Measurements from ENCODE around the gene BRI3.
"Not testable (repeated sequence)": the region's sequence is repeated elsewhere in the genome, so short reads cannot be mapped to it uniquely, and the experiment has no call there.

Gene BRI3

GRCh38 chr7:98297626-98298286 is 16.3 kb downstream of the BRI3 start:
- no peak for DNase-seq
- in situ Hi-C loops (cut with HindIII; ENCODE audit: low pct_ligation_motif_present, low pct_unique_long_range_greater_than_20kb, low sequenced_read_pairs): loop anchor here (25.0 kb wide), 1 partner anchor 90 kb away; no protein-coding TSS in a partner anchor

GRCh38 chr7:98300595-98301372 is 19.3 kb downstream of the BRI3 start:
- DNase-seq: no peak
- in situ Hi-C loops (cut with HindIII; ENCODE audit: low pct_ligation_motif_present, low pct_unique_long_range_greater_than_20kb, low sequenced_read_pairs): no loop called here

- no peak for DNase-seq
- in situ Hi-C loops (cut with HindIII; ENCODE audit: low pct_ligation_motif_present, low pct_unique_long_range_greater_than_20kb, low sequenced_read_pairs): no loop called here
Measured at GRCh38 chr7:98301693-98302470, 20.4 kb downstream of the BRI3 start.

- in situ Hi-C loops (cut with HindIII; ENCODE audit: low pct_ligation_motif_present, low pct_unique_long_range_greater_than_20kb, low sequenced_read_pairs): no loop called here
- no peak for DNase-seq
Measured at GRCh38 chr7:98303176-98303865, 21.8 kb downstream of the BRI3 start.

- no peak for DNase-seq
- in situ Hi-C loops (cut with HindIII; ENCODE audit: low pct_ligation_motif_present, low pct_unique_long_range_greater_than_20kb, low sequenced_read_pairs): no loop called here
Measured at GRCh38 chr7:98303906-98304305, 22.4 kb downstream of the BRI3 start.

GRCh38 chr7:98305951-98306535 is 24.6 kb downstream of the BRI3 start:
- no peak for DNase-seq
- in situ Hi-C loops (cut with HindIII; ENCODE audit: low pct_ligation_motif_present, low pct_unique_long_range_greater_than_20kb, low sequenced_read_pairs): no loop called here

- in situ Hi-C loops (cut with HindIII; ENCODE audit: low pct_ligation_motif_present, low pct_unique_long_range_greater_than_20kb, low sequenced_read_pairs): no loop called here
Measured at GRCh38 chr7:98307971-98308466, 26.5 kb downstream of the BRI3 start.

GRCh38 chr7:98309566-98309965 is 28.1 kb downstream of the BRI3 start:
- DNase-seq: no peak
- in situ Hi-C loops (cut with HindIII; ENCODE audit: low pct_ligation_motif_present, low pct_unique_long_range_greater_than_20kb, low sequenced_read_pairs): no loop called here

More at GRCh38 chr7:98307971-98308466, 26.5 kb downstream of the BRI3 start:
- DNase-seq: no peak

GRCh38 chr7:98312201-98312600 is 30.7 kb downstream of the BRI3 start:
- in situ Hi-C loops (cut with HindIII; ENCODE audit: low pct_ligation_motif_present, low pct_unique_long_range_greater_than_20kb, low sequenced_read_pairs): no loop called here
- no peak for DNase-seq

- in situ Hi-C loops (cut with HindIII; ENCODE audit: low pct_ligation_motif_present, low pct_unique_long_range_greater_than_20kb, low sequenced_read_pairs): no loop called here
- DNase-seq: no peak
Measured at GRCh38 chr7:98314469-98314868, 33.0 kb downstream of the BRI3 start.

- in situ Hi-C loops (cut with HindIII; ENCODE audit: low pct_ligation_motif_present, low pct_unique_long_range_greater_than_20kb, low sequenced_read_pairs): no loop called here
- no peak for DNase-seq
Measured at GRCh38 chr7:98315318-98315993, 34.0 kb downstream of the BRI3 start.

GRCh38 chr7:98315994-98316527 is 34.6 kb downstream of the BRI3 start:
- in situ Hi-C loops (cut with HindIII; ENCODE audit: low pct_ligation_motif_present, low pct_unique_long_range_greater_than_20kb, low sequenced_read_pairs); DNase-seq: not testable (repeated sequence)

GRCh38 chr7:98317366-98318040 is 36.0 kb downstream of the BRI3 start:
- in situ Hi-C loops (cut with HindIII; ENCODE audit: low pct_ligation_motif_present, low pct_unique_long_range_greater_than_20kb, low sequenced_read_pairs): no loop called here
- DNase-seq: no peak

- in situ Hi-C loops (cut with HindIII; ENCODE audit: low pct_ligation_motif_present, low pct_unique_long_range_greater_than_20kb, low sequenced_read_pairs): no loop called here
- no peak for DNase-seq
Measured at GRCh38 chr7:98319176-98319575, 37.7 kb downstream of the BRI3 start.

GRCh38 chr7:98321301-98321700 is 39.8 kb downstream of the BRI3 start:
- no peak for DNase-seq
- in situ Hi-C loops (cut with HindIII; ENCODE audit: low pct_ligation_motif_present, low pct_unique_long_range_greater_than_20kb, low sequenced_read_pairs): no loop called here

GRCh38 chr7:98322331-98323270 is 41.1 kb downstream of the BRI3 start:
- DNase-seq: no peak
- in situ Hi-C loops (cut with HindIII; ENCODE audit: low pct_ligation_motif_present, low pct_unique_long_range_greater_than_20kb, low sequenced_read_pairs): no loop called here

Measured in ACHN (cell line).